ENCODE data around the gene CORIN.
A peak's percentile ranks its signal among the peaks of the same experiment; 100 is the strongest.

Gene CORIN

GRCh38 chr4:47837908-47838294 is at the start of gene CORIN:
Gene CORIN (minus strand): TSS chr4:47838067. CDS start chr4:47837949, 118 bp downstream.
- DNase-seq (ENCODE audit: low read depth in 2 of 2) = no peak

GRCh38 chr4:47882228-47882627 is 44.4 kb upstream of the CORIN start:
- DNase-seq (ENCODE audit: low read depth in 2 of 2) = no peak

- DNase-seq (ENCODE audit: low read depth in 2 of 2) = no peak
These were observed 41.6 kb upstream of the CORIN start for GRCh38 chr4:47879458-47879857.

- DNase-seq (ENCODE audit: low read depth in 2 of 2) = no peak
These were observed 39.1 kb upstream of the CORIN start for GRCh38 chr4:47876784-47877546.

- DNase-seq (ENCODE audit: low read depth in 2 of 2) = no peak
These were observed 38.4 kb upstream of the CORIN start for GRCh38 chr4:47876310-47876709.

- DNase-seq (ENCODE audit: low read depth in 2 of 2) = no peak
These were observed 36.1 kb upstream of the CORIN start for GRCh38 chr4:47873877-47874541.

- no peak for DNase-seq (ENCODE audit: low read depth in 2 of 2)
These were observed 25.6 kb upstream of the CORIN start for GRCh38 chr4:47863486-47863885.

GRCh38 chr4:47862297-47862696 is 24.4 kb upstream of the CORIN start:
- no peak for DNase-seq (ENCODE audit: low read depth in 2 of 2)

- DNase-seq (ENCODE audit: low read depth in 2 of 2) = no peak
These were observed 22.4 kb upstream of the CORIN start for GRCh38 chr4:47860305-47860704.

GRCh38 chr4:47858006-47858405 is 20.1 kb upstream of the CORIN start:
- no peak for DNase-seq (ENCODE audit: low read depth in 2 of 2)

- no peak for DNase-seq (ENCODE audit: low read depth in 2 of 2)
These were observed 18.8 kb upstream of the CORIN start for GRCh38 chr4:47856713-47857112.

GRCh38 chr4:47855350-47855749 is 17.5 kb upstream of the CORIN start:
- DNase-seq (ENCODE audit: low read depth in 2 of 2) = no peak

GRCh38 chr4:47852136-47852535 is 14.3 kb upstream of the CORIN start:
- no peak for DNase-seq (ENCODE audit: low read depth in 2 of 2)

- DNase-seq (ENCODE audit: low read depth in 2 of 2) = no peak
These were observed 11.6 kb upstream of the CORIN start for GRCh38 chr4:47849466-47849865.

GRCh38 chr4:47848041-47848440 is 10.2 kb upstream of the CORIN start:
- no peak for DNase-seq (ENCODE audit: low read depth in 2 of 2)

- DNase-seq (ENCODE audit: low read depth in 2 of 2) = no peak
These were observed 5.1 kb upstream of the CORIN start for GRCh38 chr4:47842985-47843384.

- DNase-seq (ENCODE audit: low read depth in 2 of 2) = no peak
These were observed 2.4 kb upstream of the CORIN start for GRCh38 chr4:47840291-47840690.

GRCh38 chr4:47839259-47839658 is 1.4 kb upstream of the CORIN start:
- no peak for DNase-seq (ENCODE audit: low read depth in 2 of 2)

GRCh38 chr4:47838445-47838844 is 578 bp upstream of the CORIN start:
- DNase-seq (ENCODE audit: low read depth in 2 of 2) = no peak

- no peak for DNase-seq (ENCODE audit: low read depth in 2 of 2)
These were observed 566 bp downstream of the CORIN start for GRCh38 chr4:47837094-47837907.

- DNase-seq (ENCODE audit: low read depth in 2 of 2) = peak; percentile 14 to 34
These were observed 1.2 kb downstream of the CORIN start for GRCh38 chr4:47836641-47837093.

GRCh38 chr4:47835494-47835893 is 2.4 kb downstream of the CORIN start:
- no peak for DNase-seq (ENCODE audit: low read depth in 2 of 2)
